Measurements from ENCODE around the gene CDCA7L.
"Not testable (repeated sequence)": the region's sequence is repeated elsewhere in the genome, so short reads cannot be mapped to it uniquely, and the experiment has no call there.

Gene CDCA7L

GRCh38 chr7:21903020-21903786 is 42.5 kb downstream of the CDCA7L start:
- no peak for DNase-seq

GRCh38 chr7:21902240-21902639 is 43.5 kb downstream of the CDCA7L start:
- DNase-seq: no peak

- DNase-seq: peak; percentile 19
Observed at GRCh38 chr7:21898265-21898930, 47.3 kb downstream of the CDCA7L start.

- DNase-seq: no peak
Observed at GRCh38 chr7:21893401-21893800, 52.3 kb downstream of the CDCA7L start.

GRCh38 chr7:21891291-21891690 is 54.4 kb downstream of the CDCA7L start:
- DNase-seq: no peak

- DNase-seq: no peak
Observed at GRCh38 chr7:21887779-21888178, 57.9 kb downstream of the CDCA7L start.

GRCh38 chr7:21887353-21887752 is 58.3 kb downstream of the CDCA7L start:
- DNase-seq: no peak

- DNase-seq: no peak
Observed at GRCh38 chr7:21886396-21886795, 59.3 kb downstream of the CDCA7L start.

- DNase-seq: no peak
Observed at GRCh38 chr7:21884496-21884895, 61.2 kb downstream of the CDCA7L start.

GRCh38 chr7:21883501-21883900 is 62.2 kb downstream of the CDCA7L start:
- not testable (repeated sequence) for DNase-seq

GRCh38 chr7:21883069-21883468 is 62.6 kb downstream of the CDCA7L start:
- DNase-seq: no peak

GRCh38 chr7:21869785-21870402 is 75.8 kb downstream of the CDCA7L start:
- no peak for DNase-seq

GRCh38 chr7:21868576-21868850 is 77.2 kb downstream of the CDCA7L start:
- no peak for DNase-seq

- no peak for DNase-seq
Observed at GRCh38 chr7:21867816-21868575, 77.7 kb downstream of the CDCA7L start.

GRCh38 chr7:21867226-21867625 is 78.5 kb downstream of the CDCA7L start:
- DNase-seq: no peak

- no peak for DNase-seq
Observed at GRCh38 chr7:21866731-21867130, 79.0 kb downstream of the CDCA7L start.

- not testable (repeated sequence) for DNase-seq
Observed at GRCh38 chr7:21865631-21866204, 80.0 kb downstream of the CDCA7L start.

- no peak for DNase-seq
Observed at GRCh38 chr7:21851559-21851967, 94.1 kb downstream of the CDCA7L start.
